Testis (tissue), 2 donors: Measurements from ENCODE around the gene SBK2.

Experiments
- POLR2A ChIP-seq: fragments of 450-650 bp; IDR thresholded peaks from one replicate; pipeline ENCODE4 v1.6.1; 2017; ENCODE audit warnings: antibody characterized with exemption, mild to moderate bottlenecking, moderate library complexity
- TF ChIP-seq, protein P1 (sequence below), 3 experiments: fragments of 450-650 bp in 2 of 3; fragments of 200-600 bp in 1 of 3; sonication (generic) in 1 of 3; IDR thresholded peaks; one replicate each; pipeline ENCODE4 v1.5.1; 2016 to 2019; ENCODE audit warnings: antibody characterized with exemption in 3 of 3, mild to moderate bottlenecking in 2 of 3, moderate library complexity in 1 of 3

DNA sequence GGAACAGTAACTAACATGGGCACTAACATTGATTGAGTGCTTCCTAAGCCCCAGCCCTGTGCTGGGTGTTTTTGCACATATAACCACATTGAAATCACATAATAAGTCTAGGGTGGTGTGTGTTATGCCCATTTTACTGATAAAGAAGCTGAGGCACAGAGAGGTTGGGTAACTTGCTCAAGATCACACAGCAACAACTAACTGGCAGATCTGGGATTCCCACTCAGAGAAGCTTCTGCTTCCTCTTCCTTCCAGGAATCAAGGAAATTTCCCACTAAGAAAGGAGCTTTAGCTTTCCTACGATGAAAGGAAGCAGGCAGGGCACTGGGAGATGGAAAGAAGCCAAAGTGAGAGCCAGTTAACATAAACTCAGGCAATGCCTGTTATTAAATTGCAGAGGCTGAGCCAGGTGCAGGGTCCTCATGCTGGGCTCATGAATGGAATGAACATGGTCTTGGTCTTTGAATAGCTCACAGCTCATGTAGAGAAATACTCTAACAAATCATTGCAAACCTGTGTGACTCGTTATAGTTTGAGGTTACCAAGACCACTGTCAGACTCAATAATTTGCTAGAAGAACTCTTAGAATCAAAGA lies 38.6 kb downstream of the SBK2 start:
- no peak for TF ChIP-seq POLR2A
- TF ChIP-seq, protein P1, sequence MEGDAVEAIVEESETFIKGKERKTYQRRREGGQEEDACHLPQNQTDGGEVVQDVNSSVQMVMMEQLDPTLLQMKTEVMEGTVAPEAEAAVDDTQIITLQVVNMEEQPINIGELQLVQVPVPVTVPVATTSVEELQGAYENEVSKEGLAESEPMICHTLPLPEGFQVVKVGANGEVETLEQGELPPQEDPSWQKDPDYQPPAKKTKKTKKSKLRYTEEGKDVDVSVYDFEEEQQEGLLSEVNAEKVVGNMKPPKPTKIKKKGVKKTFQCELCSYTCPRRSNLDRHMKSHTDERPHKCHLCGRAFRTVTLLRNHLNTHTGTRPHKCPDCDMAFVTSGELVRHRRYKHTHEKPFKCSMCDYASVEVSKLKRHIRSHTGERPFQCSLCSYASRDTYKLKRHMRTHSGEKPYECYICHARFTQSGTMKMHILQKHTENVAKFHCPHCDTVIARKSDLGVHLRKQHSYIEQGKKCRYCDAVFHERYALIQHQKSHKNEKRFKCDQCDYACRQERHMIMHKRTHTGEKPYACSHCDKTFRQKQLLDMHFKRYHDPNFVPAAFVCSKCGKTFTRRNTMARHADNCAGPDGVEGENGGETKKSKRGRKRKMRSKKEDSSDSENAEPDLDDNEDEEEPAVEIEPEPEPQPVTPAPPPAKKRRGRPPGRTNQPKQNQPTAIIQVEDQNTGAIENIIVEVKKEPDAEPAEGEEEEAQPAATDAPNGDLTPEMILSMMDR (IDR thresholded peaks at IDR 0.05) = no peak
